Stomach (tissue), 4 donors: Measurements from ENCODE around the gene LNPK.

ENCODE experiments used
- CTCF ChIP-seq, 7 experiments: fragments of 450-650 bp in 4 of 7; fragments of 200-600 bp in 3 of 7; sonication (generic) in 3 of 7; IDR thresholded peaks; one replicate each; pipeline ENCODE4 v1.5.1; 2016 to 2019; ENCODE audit warnings: antibody characterized with exemption in 7 of 7, control low read depth in 2 of 7, mild to moderate bottlenecking in 1 of 7
- EP300 ChIP-seq: sonication (generic); formaldehyde crosslinking; IDR thresholded peaks from one replicate; pipeline ENCODE4 v1.6.1; 2017; ENCODE audit warnings: antibody characterized with exemption
- POLR2A ChIP-seq, 4 donors: fragments of 450-650 bp; IDR thresholded peaks; one replicate each; pipeline ENCODE4 v1.6.1; 2016; ENCODE audit warnings: antibody characterized with exemption in 4 of 4, control low read depth in 2 of 4, mild to moderate bottlenecking in 1 of 4, moderate library complexity in 1 of 4
- POLR2AphosphoS5 ChIP-seq, 3 donors: sonication (generic); formaldehyde crosslinking; IDR thresholded peaks; one replicate each; pipeline ENCODE4 v1.6.1; 2016; ENCODE audit warnings: antibody characterized with exemption in 3 of 3

- TF ChIP-seq EP300: no peak
- no peak for TF ChIP-seq POLR2A (IDR thresholded peaks at IDR 0.05)
- no peak for TF ChIP-seq CTCF (IDR thresholded peaks at IDR 0.05)
- TF ChIP-seq POLR2AphosphoS5 (IDR thresholded peaks at IDR 0.05): no peak
Measured at GRCh38 chr2:175918935-175919334, 83.1 kb downstream of the LNPK start.
